CD4-positive, alpha-beta T cell treated with Interleukin-12 subunit alpha and Interleukin-12 subunit beta, for 1 hour (primary cell): Measurements from ENCODE around the gene GNAI3.
A peak's percentile ranks its signal among the peaks of the same experiment; 100 is the strongest.

Source experiments
- DNase-seq: peaks from one replicate; pipeline ENCODE4 v3.0.0-alpha.2; 2020

Gene GNAI3

GRCh38 chr1:109546311-109547109 lies 1.9 kb upstream of the GNAI3 start:
- peak; percentile 91 for DNase-seq

- DNase-seq = peak; percentile 15
These were observed 723 bp upstream of the GNAI3 start for GRCh38 chr1:109547463-109548320.

DNA sequence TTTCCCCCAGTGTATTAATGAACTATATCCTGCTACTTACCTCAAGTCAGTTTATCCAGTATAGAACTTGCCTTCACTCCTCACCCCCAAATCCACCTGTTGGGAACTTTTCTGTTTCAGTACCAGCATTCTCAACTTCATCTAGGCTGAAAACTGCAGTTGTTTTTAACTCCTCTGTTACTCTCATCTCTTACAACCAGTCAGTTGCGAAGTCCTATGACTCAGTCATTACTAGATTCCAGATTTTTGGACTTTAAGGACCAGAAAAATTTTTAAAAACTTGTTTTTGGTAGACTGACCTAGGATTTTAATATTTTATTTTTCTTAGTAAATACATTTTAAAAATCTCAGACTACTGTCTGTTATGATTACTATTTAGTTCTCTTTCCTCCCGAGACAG lies 8.1 kb downstream of the GNAI3 start:
- no peak for DNase-seq

DNA sequence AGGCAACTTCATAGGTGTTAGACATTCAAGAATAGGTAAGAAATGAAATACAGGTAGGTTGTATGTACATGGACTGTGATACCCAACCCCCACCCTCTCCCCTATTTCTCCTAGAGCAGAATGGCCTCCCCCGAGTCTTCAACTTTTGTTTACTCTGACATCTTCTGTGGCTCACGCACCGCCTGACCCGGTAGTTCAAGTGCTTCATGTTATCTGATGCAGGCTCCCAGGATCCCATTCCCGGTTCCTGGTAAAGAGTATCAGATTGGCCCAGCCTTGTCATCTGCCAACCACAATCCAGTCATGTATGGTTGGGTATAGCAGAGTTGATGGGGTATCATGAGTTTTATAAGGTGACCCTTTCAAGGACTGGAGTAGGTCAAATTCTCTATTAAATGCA lies 9.1 kb downstream of the GNAI3 start:
- DNase-seq = no peak

DNA sequence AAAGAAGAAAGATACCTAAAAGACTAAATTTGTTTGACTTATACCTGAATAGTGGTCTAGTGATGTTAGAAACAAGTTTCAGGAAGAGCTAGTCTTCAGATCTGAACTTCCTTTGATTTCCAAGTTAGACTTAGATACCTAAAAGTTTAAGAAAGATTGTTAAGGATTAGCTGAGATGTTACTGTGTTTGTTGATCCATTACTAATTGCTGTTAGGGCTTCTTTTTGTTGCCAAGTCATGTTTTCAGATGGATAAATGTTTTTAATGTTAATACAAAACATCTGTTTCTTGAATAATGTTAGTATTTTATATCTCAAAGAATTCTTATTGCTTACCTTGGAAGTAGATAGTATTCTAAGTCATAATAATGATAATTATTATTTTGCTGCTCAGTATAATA lies 11.6 kb downstream of the GNAI3 start:
- no peak for DNase-seq

DNA sequence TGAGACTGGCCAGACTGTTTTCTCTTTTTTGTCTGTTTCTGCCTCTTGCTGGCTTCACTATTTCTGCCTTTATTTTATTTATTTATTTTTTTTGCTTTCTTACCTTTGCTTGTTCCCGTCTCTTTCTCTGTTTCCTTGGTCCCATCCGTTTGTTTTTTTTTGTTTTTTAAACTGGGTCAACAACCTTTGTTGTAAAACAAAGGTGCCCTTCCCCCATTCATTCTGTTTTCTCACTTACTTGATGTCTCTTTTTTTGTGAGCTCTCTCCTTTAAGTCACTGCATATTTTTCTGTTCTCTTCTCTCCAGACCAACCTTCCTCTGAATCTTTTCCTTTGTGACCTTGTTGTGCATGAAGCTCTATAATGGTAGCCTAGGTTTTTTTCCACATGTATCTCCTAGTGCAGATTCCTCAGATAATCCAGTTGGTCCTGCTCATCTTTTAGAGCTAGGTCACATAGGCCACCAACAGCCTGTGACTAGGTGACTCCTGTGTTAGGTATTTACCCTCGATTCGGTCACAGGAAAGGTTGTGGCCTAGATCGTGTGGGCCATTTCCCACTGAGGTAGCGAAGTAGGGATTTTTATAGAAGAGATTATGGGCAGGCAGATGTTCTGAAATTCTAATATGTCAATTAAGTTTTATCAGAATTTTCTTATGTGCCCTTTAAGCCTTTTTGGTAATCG lies 15.9 kb downstream of the GNAI3 start:
- DNase-seq = no peak

DNA sequence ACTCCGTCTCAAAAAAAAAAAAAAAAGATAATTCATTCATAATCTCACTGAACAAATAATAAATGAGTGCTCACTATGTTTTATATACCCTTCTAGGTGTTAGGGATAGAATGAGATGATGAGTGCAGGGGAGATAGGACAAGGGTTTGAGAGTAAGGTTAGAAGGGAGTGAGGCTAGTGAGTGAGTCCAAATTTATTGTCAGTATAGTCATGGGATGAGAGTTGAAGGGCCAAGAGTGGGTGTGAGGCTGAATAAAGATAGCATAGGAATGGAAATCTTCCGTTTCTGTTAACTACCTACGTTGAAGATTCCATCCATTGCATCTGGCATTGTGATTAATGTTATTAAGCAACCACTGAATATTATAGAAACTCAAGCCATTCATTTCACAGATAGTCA lies 16.8 kb downstream of the GNAI3 start:
- no peak for DNase-seq

- no peak for DNase-seq
These were observed 18.6 kb downstream of the GNAI3 start for GRCh38 chr1:109566982-109567381.

DNA sequence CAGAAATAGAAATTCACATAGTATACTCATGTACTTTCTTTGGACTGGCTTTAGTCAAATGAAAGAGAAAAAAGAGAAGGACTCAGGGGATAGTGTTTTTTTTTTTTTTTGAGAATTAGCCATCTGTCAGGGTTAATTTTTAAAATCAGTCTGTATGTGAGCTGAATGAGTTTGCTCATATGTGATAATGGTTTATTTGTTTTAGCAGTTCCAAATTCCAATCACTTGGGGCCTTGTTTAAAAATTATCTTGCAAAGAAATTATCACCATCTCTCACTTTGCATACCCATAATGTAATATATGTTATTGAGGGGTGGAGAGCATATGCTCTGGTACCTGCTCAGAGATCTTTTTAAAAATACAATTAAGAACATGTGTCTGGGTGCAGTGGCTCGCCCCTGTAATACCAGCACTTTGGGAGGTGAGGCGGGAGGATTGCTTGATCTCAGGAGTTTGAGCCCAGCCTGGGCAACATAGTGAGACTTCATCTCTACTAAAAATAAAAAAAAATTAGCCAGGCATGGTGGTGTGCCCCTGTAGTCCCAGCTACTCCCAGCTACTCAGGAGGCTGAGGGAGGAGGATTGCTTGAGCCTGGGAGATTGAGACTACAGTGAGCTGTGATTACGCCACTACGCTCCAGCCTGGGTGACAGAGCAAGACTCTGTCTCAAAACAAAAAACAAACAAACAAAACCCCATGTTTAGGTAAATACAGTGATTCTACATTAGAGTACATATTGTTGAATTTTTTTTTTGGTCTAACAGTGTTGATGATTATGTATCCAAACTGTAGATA lies 19.7 kb downstream of the GNAI3 start:
- no peak for DNase-seq

GRCh38 chr1:109569323-109569722 lies 20.9 kb downstream of the GNAI3 start:
- DNase-seq = no peak

GRCh38 chr1:109570414-109570813 lies 22.0 kb downstream of the GNAI3 start:
- DNase-seq = no peak

- DNase-seq = no peak
These were observed 25.4 kb downstream of the GNAI3 start for GRCh38 chr1:109573785-109574184.

- no peak for DNase-seq
These were observed 30.6 kb downstream of the GNAI3 start for GRCh38 chr1:109578947-109579443.

DNA sequence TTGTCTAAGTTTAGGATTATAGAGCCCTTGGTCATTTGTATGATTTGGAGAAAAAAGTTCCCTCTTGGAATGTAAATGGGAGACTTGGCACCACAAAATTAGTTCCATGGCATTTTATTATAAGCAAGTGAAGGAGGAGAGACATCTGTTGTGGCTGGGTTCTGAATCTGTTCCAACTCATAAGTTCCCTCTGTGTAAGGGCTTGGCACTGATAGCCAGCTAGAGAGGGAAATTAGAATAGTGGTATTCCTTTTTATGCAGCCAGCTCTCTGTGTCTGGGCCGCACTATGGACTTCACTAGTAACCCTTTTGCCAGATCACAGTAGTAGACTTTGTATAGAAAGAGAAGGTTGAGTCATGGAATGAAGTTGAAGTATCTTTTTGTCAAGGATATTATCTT lies 31.1 kb downstream of the GNAI3 start:
- no peak for DNase-seq

DNA sequence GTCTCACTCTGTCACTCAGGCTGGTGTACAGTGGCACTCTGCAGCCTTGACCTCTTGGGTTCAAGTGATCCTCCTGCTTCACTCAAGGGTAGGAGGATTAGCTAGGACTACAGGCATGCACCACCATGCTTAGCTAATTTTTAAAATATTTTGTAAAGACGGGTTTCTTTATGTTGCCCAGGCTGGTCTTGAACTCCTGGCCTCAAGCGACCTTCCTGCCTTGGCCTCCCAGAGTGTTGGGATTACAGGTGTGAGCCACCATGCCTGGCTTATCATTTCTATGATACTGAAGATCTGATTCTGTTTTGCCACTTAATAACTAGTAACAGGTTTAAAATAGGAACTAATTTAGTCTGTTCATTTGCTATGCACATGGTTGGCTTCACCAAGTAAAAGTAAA lies 33.6 kb downstream of the GNAI3 start:
- DNase-seq = no peak

GRCh38 chr1:109584766-109585165 lies 36.4 kb downstream of the GNAI3 start:
- DNase-seq = no peak

- DNase-seq = no peak
These were observed 37.6 kb downstream of the GNAI3 start for GRCh38 chr1:109586055-109586454.

GRCh38 chr1:109589177-109589576 lies 40.8 kb downstream of the GNAI3 start:
- DNase-seq = no peak

DNA sequence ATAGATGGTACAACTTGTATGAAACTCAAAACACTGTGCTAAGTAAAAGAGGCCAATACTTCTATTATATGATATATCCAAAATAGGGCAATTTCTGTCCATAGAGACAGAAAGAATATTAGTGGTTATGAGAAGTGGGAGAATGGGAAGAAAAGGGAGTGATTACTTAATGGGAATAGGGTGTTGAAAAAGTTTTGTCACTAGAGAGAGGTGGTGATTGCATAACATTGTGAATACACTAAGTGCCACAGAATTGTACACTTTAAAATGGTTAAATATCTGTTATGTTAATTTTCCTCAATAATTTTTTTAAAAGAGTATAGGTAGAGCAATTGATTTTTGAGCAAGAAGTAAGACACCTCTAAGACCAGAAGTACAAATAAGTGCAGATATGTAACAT lies 41.3 kb downstream of the GNAI3 start:
- no peak for DNase-seq

- DNase-seq = no peak
These were observed 44.5 kb downstream of the GNAI3 start for GRCh38 chr1:109592916-109593315.

GRCh38 chr1:109595531-109595930 lies 47.1 kb downstream of the GNAI3 start:
- no peak for DNase-seq

- no peak for DNase-seq
These were observed 49.7 kb downstream of the GNAI3 start for GRCh38 chr1:109598156-109598555.

DNA sequence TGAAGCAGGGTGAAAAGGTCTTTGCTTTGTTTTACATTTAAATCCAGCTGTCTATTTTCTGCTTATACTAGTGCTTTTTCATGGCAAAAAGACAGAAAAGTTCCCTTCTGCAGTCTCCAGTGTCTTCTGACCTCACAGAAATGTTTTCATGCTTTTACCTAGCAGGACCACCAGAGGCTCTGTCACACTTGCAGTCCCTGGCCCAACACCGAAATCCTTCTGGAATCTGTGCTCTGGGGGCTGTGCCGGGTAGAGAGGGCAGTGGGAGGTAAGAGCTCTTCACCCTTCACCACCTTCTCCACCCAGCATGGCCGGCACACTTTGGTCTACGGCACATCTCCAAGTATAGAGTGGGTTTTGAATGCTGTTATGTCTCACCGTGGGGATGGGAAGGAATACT lies 50.2 kb downstream of the GNAI3 start:
- no peak for DNase-seq
